HEK293 (cell line): ENCODE measurements around the gene TJP3.

ENCODE experiments used
- GFI1B ChIP-seq: fragments of 450-650 bp; formaldehyde crosslinking; IDR thresholded peaks from 2 replicates; pipeline ENCODE4 v1.5.1; 2016; ENCODE audit warnings: missing biosample characterization, missing genetic modification characterization
- HIC1 ChIP-seq: fragments of 450-650 bp; formaldehyde crosslinking; IDR thresholded peaks from 2 replicates; pipeline ENCODE4 v1.5.1; 2016; ENCODE audit warnings: missing biosample characterization, missing genetic modification characterization
- PRDM4 ChIP-seq: fragments of 450-650 bp; formaldehyde crosslinking; IDR thresholded peaks from 2 replicates; pipeline ENCODE4 v1.5.1; 2017; ENCODE audit warnings: missing biosample characterization, missing genetic modification characterization
- WT1 ChIP-seq: fragments of 450-650 bp; formaldehyde crosslinking; IDR thresholded peaks from 2 replicates; pipeline ENCODE4 v1.5.1; 2016; ENCODE audit warnings: missing biosample characterization, missing genetic modification characterization
- YY2 ChIP-seq: fragments of 450-650 bp; formaldehyde crosslinking; IDR thresholded peaks from 2 replicates; pipeline ENCODE4 v1.5.1; 2016; ENCODE audit warnings: missing biosample characterization, missing genetic modification characterization
- ZBTB49 ChIP-seq: fragments of 450-650 bp; formaldehyde crosslinking; IDR thresholded peaks from 2 replicates; pipeline ENCODE4 v1.5.1; 2016; ENCODE audit warnings: missing biosample characterization, missing genetic modification characterization, low read depth
- ZIC2 ChIP-seq: fragments of 450-650 bp; formaldehyde crosslinking; IDR thresholded peaks from 2 replicates; pipeline ENCODE4 v1.5.1; 2016; ENCODE audit warnings: missing biosample characterization, missing genetic modification characterization
- ZNF138 ChIP-seq: fragments of 450-650 bp; formaldehyde crosslinking; IDR thresholded peaks from 2 replicates; pipeline ENCODE4 v1.5.1; 2016; ENCODE audit warnings: missing biosample characterization, missing genetic modification characterization, borderline replicate concordance
- ZNF184 ChIP-seq: fragments of 450-650 bp; IDR thresholded peaks from 2 replicates; pipeline ENCODE4 v1.5.1; 2018; ENCODE audit warnings: missing biosample characterization, mild to moderate bottlenecking, missing genetic modification characterization
- ZNF19 ChIP-seq: fragments of 450-650 bp; formaldehyde crosslinking; IDR thresholded peaks from 2 replicates; pipeline ENCODE4; 2016; ENCODE audit warnings: missing biosample characterization, missing genetic modification characterization, low read depth
- ZNF280C ChIP-seq: fragments of 450-650 bp; formaldehyde crosslinking; IDR thresholded peaks from 2 replicates; pipeline ENCODE4 v1.5.1; 2016; ENCODE audit warnings: missing biosample characterization, missing genetic modification characterization
- ZNF354C ChIP-seq: fragments of 450-650 bp; formaldehyde crosslinking; IDR thresholded peaks from 2 replicates; pipeline ENCODE4 v1.5.1; 2016; ENCODE audit warnings: missing biosample characterization, missing genetic modification characterization, low read depth, borderline replicate concordance
- ZNF366 ChIP-seq: fragments of 450-650 bp; formaldehyde crosslinking; conservative IDR thresholded peaks from 2 replicates; pipeline ENCODE4 v1.5.1; 2016; ENCODE audit warnings: missing biosample characterization, missing genetic modification characterization
- ZNF394 ChIP-seq: fragments of 450-650 bp; formaldehyde crosslinking; IDR thresholded peaks from 2 replicates; pipeline ENCODE4 v1.5.1; 2016; ENCODE audit warnings: missing biosample characterization, missing genetic modification characterization, mild to moderate bottlenecking, moderate library complexity, borderline replicate concordance
- ZNF433 ChIP-seq: fragments of 450-650 bp; formaldehyde crosslinking; IDR thresholded peaks from 2 replicates; pipeline ENCODE4 v1.5.1; 2016; ENCODE audit warnings: missing biosample characterization, missing genetic modification characterization, low read depth
- ZNF488 ChIP-seq: fragments of 450-650 bp; formaldehyde crosslinking; IDR thresholded peaks from 2 replicates; pipeline ENCODE4 v1.5.1; 2016; ENCODE audit warnings: missing biosample characterization, missing genetic modification characterization
- ZNF549 ChIP-seq: fragments of 450-650 bp; IDR thresholded peaks from 2 replicates; pipeline ENCODE4 v1.5.1; 2018; ENCODE audit warnings: missing biosample characterization, missing genetic modification characterization, mild to moderate bottlenecking, inconsistent platforms, moderate library complexity
- ZNF585B ChIP-seq: fragments of 450-650 bp; formaldehyde crosslinking; IDR thresholded peaks from 2 replicates; pipeline ENCODE4 v1.5.1; 2016; ENCODE audit warnings: missing biosample characterization, missing genetic modification characterization
- ZNF621 ChIP-seq: fragments of 450-650 bp; formaldehyde crosslinking; IDR thresholded peaks from 2 replicates; pipeline ENCODE4 v1.5.1; 2017; ENCODE audit warnings: missing biosample characterization, missing genetic modification characterization
- ZNF629 ChIP-seq: fragments of 450-650 bp; formaldehyde crosslinking; IDR thresholded peaks from 2 replicates; pipeline ENCODE4 v1.5.1; 2017; ENCODE audit warnings: missing biosample characterization, missing genetic modification characterization
- ZNF639 ChIP-seq: fragments of 450-650 bp; formaldehyde crosslinking; IDR thresholded peaks from 2 replicates; pipeline ENCODE4 v1.5.1; 2016; ENCODE audit warnings: missing biosample characterization, missing genetic modification characterization
- ZNF654 ChIP-seq: fragments of 450-650 bp; formaldehyde crosslinking; IDR thresholded peaks from 2 replicates; pipeline ENCODE4 v1.5.1; 2016; ENCODE audit warnings: low read depth, missing biosample characterization, missing genetic modification characterization
- ZNF692 ChIP-seq: fragments of 450-650 bp; formaldehyde crosslinking; IDR thresholded peaks from 2 replicates; pipeline ENCODE4 v1.5.1; 2016; ENCODE audit warnings: missing biosample characterization, missing genetic modification characterization
- ZNF747 ChIP-seq: fragments of 450-650 bp; formaldehyde crosslinking; IDR thresholded peaks from 2 replicates; pipeline ENCODE4 v1.5.1; 2016; ENCODE audit warnings: missing biosample characterization, missing genetic modification characterization
- ZNF791 ChIP-seq: fragments of 450-650 bp; formaldehyde crosslinking; IDR thresholded peaks from 2 replicates; pipeline ENCODE4 v1.5.1; 2016; ENCODE audit warnings: missing biosample characterization, missing genetic modification characterization
- ZSCAN16 ChIP-seq: fragments of 450-650 bp; formaldehyde crosslinking; IDR thresholded peaks from 2 replicates; pipeline ENCODE4 v1.5.1; 2016; ENCODE audit warnings: missing biosample characterization, missing genetic modification characterization

The TJP3 gene

GRCh38 chr19:3669947-3670795, 38.0 kb upstream of the TJP3 start (continued):
- TF ChIP-seq ZNF138 (tag by site-specific recombination) = no peak
- TF ChIP-seq ZNF549 (tag by site-specific recombination) = no peak
- TF ChIP-seq ZNF621 (tag by site-specific recombination) = no peak
- no peak for TF ChIP-seq ZNF354C
- TF ChIP-seq ZNF366 (tag by site-specific recombination) = peak; percentile 21; the same call in 1 of the 2 replicates
- no peak for TF ChIP-seq ZNF433
- no peak for TF ChIP-seq ZNF791 (tag by site-specific recombination)
- TF ChIP-seq ZBTB49 (tag by site-specific recombination) = no peak
- TF ChIP-seq ZNF280C (tag by site-specific recombination) = no peak
- no peak for TF ChIP-seq GFI1B (tag by site-specific recombination)
- TF ChIP-seq ZNF585B (tag by site-specific recombination) = no peak
- TF ChIP-seq WT1 (tag by site-specific recombination) = no peak
- TF ChIP-seq HIC1 (tag by site-specific recombination) = peak; percentile 75; the same call in 1 of the 2 replicates
- TF ChIP-seq ZNF639 = 0 out of 2 replicates have a peak, but pooled peaks have one; percentile 13
- no peak for TF ChIP-seq ZNF747 (tag by site-specific recombination)
- no peak for TF ChIP-seq ZNF488 (tag by site-specific recombination)
- peak; percentile 98 for TF ChIP-seq ZNF629 (tag by site-specific recombination)
- no peak for TF ChIP-seq YY2 (tag by site-specific recombination)
- TF ChIP-seq ZNF692 = peak; percentile 95
- no peak for TF ChIP-seq PRDM4 (tag by site-specific recombination)
- TF ChIP-seq ZNF19 (tag by site-specific recombination) = no peak
- TF ChIP-seq ZNF184 (tag by site-specific recombination) = no peak
- TF ChIP-seq ZIC2 (tag by site-specific recombination) = no peak
- 0 out of 2 replicates have a peak, but pooled peaks have one; percentile 23 for TF ChIP-seq ZNF394
- TF ChIP-seq ZSCAN16 (tag by site-specific recombination) = no peak
- no peak for TF ChIP-seq ZNF654 (tag by site-specific recombination)
